Esophagus squamous epithelium (tissue), 4 donors: ENCODE measurements around the gene SLC35E1.

Experiments used
- CTCF ChIP-seq, 6 experiments: fragments of 450-650 bp in 4 of 6; fragments of 200-600 bp in 2 of 6; sonication (generic) in 2 of 6; IDR thresholded peaks; one replicate each; pipeline ENCODE4 v1.5.1; 2016 to 2019; ENCODE audit warnings: antibody characterized with exemption in 6 of 6, mild to moderate bottlenecking in 4 of 6, moderate library complexity in 4 of 6
- POLR2A ChIP-seq, 4 donors: fragments of 450-650 bp; IDR thresholded peaks; one replicate each; pipeline ENCODE4 v1.6.1; 2017; ENCODE audit warnings: antibody characterized with exemption in 4 of 4, mild to moderate bottlenecking in 4 of 4, moderate library complexity in 3 of 4

DNA sequence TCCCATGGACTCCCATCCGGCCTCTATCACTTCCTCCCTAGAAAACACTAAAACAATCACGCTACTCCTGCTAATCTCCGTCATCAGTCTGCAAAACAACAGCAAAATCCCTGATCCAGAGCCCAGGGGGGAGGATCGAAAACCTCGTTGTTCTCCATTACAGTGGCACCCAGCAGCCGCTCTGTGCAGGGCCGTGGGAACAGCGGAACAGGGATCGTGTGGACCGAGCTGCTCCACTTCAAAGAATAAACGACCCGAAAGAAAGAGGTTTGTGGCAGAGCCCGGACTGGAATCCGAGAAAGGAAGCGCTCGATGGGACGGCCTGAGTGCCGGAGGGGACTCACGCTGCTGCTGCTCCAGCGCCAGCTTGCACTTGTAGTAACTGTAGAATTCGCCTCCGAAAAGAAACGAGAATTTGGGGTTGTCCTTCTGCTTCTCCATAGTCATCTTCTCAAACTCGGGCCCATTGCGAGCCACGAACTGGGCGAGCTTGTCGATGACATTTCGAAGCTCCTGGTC, 30.6 kb downstream of the SLC35E1 start:
- TF ChIP-seq CTCF (IDR thresholded peaks at IDR 0.05) = no peak
- TF ChIP-seq POLR2A (IDR thresholded peaks at IDR 0.05) = no peak
